Activated CD8-positive, alpha-beta T cell treated with anti-CD3 and anti-CD28 coated beads for 36 hours (primary cell): ENCODE data around the gene GSTT2. TPM values are rescaled to one million over a fixed set of nuclear protein-coding genes. Genes with fewer than 3 reads are reported as not detected.

Source experiments
- ATAC-seq: fragments of 200-7000 bp; cut with Tn5 transposase; one replicate; pipeline ENCODE4 v1.10.0; 2021; ENCODE audit warnings: mild to moderate bottlenecking, moderate library complexity
- CTCF ChIA-PET: fragments of 350-600 bp; sonication (Branson Sonifier 250); formaldehyde crosslinking; loops from one replicate; lab custom pipeline; 2021; ENCODE audit warnings: antibody characterized with exemption; lab: Charles Lee
- POLR2A ChIA-PET: fragments of 350-600 bp; sonication (Branson Sonifier 250); formaldehyde crosslinking; loops from one replicate; lab custom pipeline; 2021; ENCODE audit warnings: antibody characterized with exemption; lab: Charles Lee
- DNase-seq: peaks from one replicate; pipeline ENCODE4 v3.0.0-alpha.2; 2020
- H3K27ac Mint-ChIP-seq: one replicate; pipeline ENCODE4 v1.8.0; 2021; ENCODE audit warnings: mild to moderate bottlenecking, mixed read lengths
- H3K27me3 Mint-ChIP-seq: one replicate; pipeline ENCODE4 v1.8.0; 2021; ENCODE audit warnings: mixed read lengths
- H3K36me3 Mint-ChIP-seq: one replicate; pipeline ENCODE4 v1.8.0; 2021; ENCODE audit warnings: low read depth, mixed read lengths
- H3K4me1 Mint-ChIP-seq: one replicate; pipeline ENCODE4 v1.8.0; 2021; ENCODE audit warnings: low read depth, mixed read lengths
- H3K4me3 Mint-ChIP-seq: one replicate; pipeline ENCODE4 v1.8.0; 2021; ENCODE audit warnings: mild to moderate bottlenecking, moderate library complexity, mixed read lengths
- H3K9me3 Mint-ChIP-seq: one replicate; pipeline ENCODE4 v1.8.0; 2021; ENCODE audit warnings: mixed read lengths
- intact Hi-C: fragments of 100-400 bp; cut with micrococcal nuclease; formaldehyde crosslinking; loops from one replicate; pipeline ENCODE4 v1.10.0; 2022
- total RNA-seq, 2 experiments: library from RNA; stranded (reverse); gene quantifications; one replicate each; pipeline ENCODE4 v1.2.3, GENCODE V29; 2021
- TF ChIP-seq, protein P1 (sequence below): fragments of 200-600 bp; IDR thresholded peaks from one replicate; pipeline ENCODE4 v1.8.0; 2022; ENCODE audit warnings: antibody characterized with exemption, mild to moderate bottlenecking

GSTT2 gene
- total RNA-seq, 2 experiments from 2014 or later = not detected

GRCh38 chr22:24006207-24006913 lies 26.4 kb downstream of the GSTT2 start:
- TF ChIP-seq, protein P1, sequence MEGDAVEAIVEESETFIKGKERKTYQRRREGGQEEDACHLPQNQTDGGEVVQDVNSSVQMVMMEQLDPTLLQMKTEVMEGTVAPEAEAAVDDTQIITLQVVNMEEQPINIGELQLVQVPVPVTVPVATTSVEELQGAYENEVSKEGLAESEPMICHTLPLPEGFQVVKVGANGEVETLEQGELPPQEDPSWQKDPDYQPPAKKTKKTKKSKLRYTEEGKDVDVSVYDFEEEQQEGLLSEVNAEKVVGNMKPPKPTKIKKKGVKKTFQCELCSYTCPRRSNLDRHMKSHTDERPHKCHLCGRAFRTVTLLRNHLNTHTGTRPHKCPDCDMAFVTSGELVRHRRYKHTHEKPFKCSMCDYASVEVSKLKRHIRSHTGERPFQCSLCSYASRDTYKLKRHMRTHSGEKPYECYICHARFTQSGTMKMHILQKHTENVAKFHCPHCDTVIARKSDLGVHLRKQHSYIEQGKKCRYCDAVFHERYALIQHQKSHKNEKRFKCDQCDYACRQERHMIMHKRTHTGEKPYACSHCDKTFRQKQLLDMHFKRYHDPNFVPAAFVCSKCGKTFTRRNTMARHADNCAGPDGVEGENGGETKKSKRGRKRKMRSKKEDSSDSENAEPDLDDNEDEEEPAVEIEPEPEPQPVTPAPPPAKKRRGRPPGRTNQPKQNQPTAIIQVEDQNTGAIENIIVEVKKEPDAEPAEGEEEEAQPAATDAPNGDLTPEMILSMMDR = no peak
- H3K4me1 Mint-ChIP-seq = peaks cover 6% of the 10 kb centered on the region
- ChIA-PET POLR2A (interaction anchor here (1.1 kb wide), 1 partner anchor 112 kb away, joined by 4 read pairs; no protein-coding TSS in a partner anchor), CTCF (no interaction called here)
- no peak overlapping the region for H3K4me3 Mint-ChIP-seq
- DNase-seq (no peak), ATAC-seq (no peak)
- peaks cover 3% of the 10 kb centered on the region for H3K36me3 Mint-ChIP-seq
- no peaks in the 10 kb centered on the region for H3K9me3 Mint-ChIP-seq
- H3K27me3 Mint-ChIP-seq = no peaks in the 10 kb centered on the region
- intact Hi-C loops = no loop called here
- H3K27ac Mint-ChIP-seq = no peak overlapping the region

GRCh38 chr22:24006914-24007214 lies 26.9 kb downstream of the GSTT2 start:
- no peak for ATAC-seq
- intact Hi-C loops = no loop called here
- Mint-ChIP-seq H3K4me1 (peaks cover 6% of the 10 kb centered on the region), H3K36me3 (peaks cover 3% of the 10 kb centered on the region), H3K9me3 (no peaks in the 10 kb centered on the region), H3K4me3 (no peak overlapping the region), H3K27me3 (no peaks in the 10 kb centered on the region), H3K27ac (no peak overlapping the region)
- ChIA-PET CTCF (no interaction called here), POLR2A (interaction anchor here (1.1 kb wide), 1 partner anchor 112 kb away, joined by 4 read pairs; no protein-coding TSS in a partner anchor)
- TF ChIP-seq, protein P1 = no peak
- no peak for DNase-seq

DNA sequence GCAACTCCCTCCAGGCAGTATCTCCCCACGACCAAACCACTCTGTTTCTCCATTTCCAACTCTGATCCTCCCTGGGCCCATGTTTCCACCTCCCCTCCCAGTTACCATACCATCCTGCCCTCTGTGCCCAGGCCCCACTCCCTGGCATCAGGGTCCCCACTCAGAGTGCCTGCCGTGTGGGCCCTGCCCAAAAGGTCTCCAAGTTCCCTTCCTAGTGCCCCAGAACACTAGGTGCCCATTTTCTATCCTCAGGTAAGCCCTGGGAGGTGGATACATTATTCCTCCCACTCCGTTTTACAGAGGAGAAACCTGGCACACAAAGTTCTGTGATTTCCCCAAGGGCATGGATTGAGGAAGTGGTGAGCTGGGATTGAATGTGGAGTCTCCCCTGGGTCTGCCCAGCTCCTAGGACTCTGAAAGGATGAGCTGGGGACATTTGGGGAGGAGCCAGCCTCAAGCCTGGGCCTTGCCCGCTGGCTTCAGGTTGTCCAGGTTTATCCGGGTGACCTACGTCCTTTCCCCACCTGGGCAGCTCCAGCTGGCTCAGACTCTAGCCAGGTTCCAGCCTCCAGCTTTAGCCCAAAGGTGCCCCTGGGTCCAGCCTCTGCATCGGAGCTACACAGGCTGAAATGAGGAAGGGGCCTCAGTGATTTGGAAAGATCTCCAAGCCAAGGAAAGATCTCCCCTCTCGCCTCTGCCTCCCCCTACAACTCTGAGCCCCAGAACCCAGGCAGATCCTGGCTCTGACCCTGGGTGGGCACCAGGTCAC lies 27.5 kb downstream of the GSTT2 start:
- intact Hi-C loops = no loop called here
- ChIA-PET CTCF (no interaction called here), POLR2A (interaction anchor here (1.1 kb wide), 1 partner anchor 113 kb away, joined by 4 read pairs; no protein-coding TSS in a partner anchor)
- H3K27ac Mint-ChIP-seq = no peak overlapping the region
- ATAC-seq (no peak), DNase-seq (no peak)
- no peak overlapping the region for H3K4me3 Mint-ChIP-seq
- TF ChIP-seq, protein P1 = no peak
- no peaks in the 10 kb centered on the region for H3K27me3 Mint-ChIP-seq
- H3K36me3 Mint-ChIP-seq = peaks cover 5% of the 10 kb centered on the region
- no peaks in the 10 kb centered on the region for H3K9me3 Mint-ChIP-seq
- peaks cover 9% of the 10 kb centered on the region for H3K4me1 Mint-ChIP-seq

GRCh38 chr22:24008022-24008283 lies 28.0 kb downstream of the GSTT2 start:
- intact Hi-C loops = no loop called here
- Mint-ChIP-seq H3K36me3 (peaks cover 6% of the 10 kb centered on the region), H3K9me3 (no peaks in the 10 kb centered on the region), H3K27ac (no peak overlapping the region), H3K4me1 (peaks cover 11% of the 10 kb centered on the region), H3K4me3 (no peak overlapping the region), H3K27me3 (no peaks in the 10 kb centered on the region)
- DNase-seq (no peak), ATAC-seq (no peak)
- CTCF ChIA-PET = no interaction called here
- POLR2A ChIA-PET = no interaction called here
- TF ChIP-seq, protein P1 = no peak
